ENCODE results near the gene FBXO44.

The FBXO44 gene

DNA sequence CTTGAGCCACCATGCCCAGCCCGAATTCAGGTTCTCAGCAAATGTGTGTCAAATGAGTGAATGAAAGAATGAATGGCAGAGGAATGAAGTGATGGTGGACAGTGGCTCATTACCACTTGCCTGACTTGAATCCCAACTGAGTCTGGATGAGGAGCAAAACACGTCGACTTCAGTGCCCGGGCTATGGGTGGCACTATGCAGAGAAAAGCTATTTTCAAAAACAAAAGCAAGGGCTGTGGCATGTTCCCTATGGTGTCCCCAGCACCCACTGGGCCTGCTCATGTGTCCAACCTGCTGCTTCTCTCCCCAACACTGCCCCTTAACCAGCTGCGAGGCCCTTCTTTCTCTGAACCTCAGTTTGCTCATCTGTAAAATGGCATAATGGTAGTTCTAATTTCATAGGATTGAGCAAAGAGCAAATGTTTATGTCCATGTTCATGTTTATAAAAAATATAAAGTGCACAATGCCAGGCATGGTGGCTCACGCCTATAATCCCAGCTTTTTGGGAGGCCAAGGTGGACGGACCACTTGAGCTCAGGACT is 30.6 kb downstream of the FBXO44 start:
- H3K4me3 ChIP-seq (ENCODE audit: low read length): no peak overlapping the region
- peaks cover 8% of the 10 kb centered on the region for H3K4me1 ChIP-seq (ENCODE audit: control insufficient read depth, insufficient read depth, low read length)
- H3K9me3 ChIP-seq (ENCODE audit: control insufficient read depth, low read length): no peaks in the 10 kb centered on the region
- H3K36me3 ChIP-seq (ENCODE audit: control insufficient read depth, insufficient read depth, low read length): no peaks in the 10 kb centered on the region
- H3K9ac ChIP-seq (ENCODE audit: low read length): no peak overlapping the region
- H3K27me3 ChIP-seq (ENCODE audit: control insufficient read depth, insufficient read depth, low read length): peaks cover 30% of the 10 kb centered on the region

- Histone ChIP-seq H3K27me3 (ENCODE audit: control insufficient read depth, insufficient read depth, low read length) (peaks cover 43% of the 10 kb centered on the region), H3K4me1 (ENCODE audit: control insufficient read depth, insufficient read depth, low read length) (peaks cover 6% of the 10 kb centered on the region), H3K4me3 (ENCODE audit: low read length) (no peak overlapping the region), H3K36me3 (ENCODE audit: control insufficient read depth, insufficient read depth, low read length) (no peaks in the 10 kb centered on the region), H3K9me3 (ENCODE audit: control insufficient read depth, low read length) (no peaks in the 10 kb centered on the region), H3K9ac (ENCODE audit: low read length) (no peak overlapping the region)
These were observed 33.8 kb downstream of the FBXO44 start for GRCh38 chr1:11688506-11688905.

GRCh38 chr1:11690397-11691301 is 36.0 kb downstream of the FBXO44 start:
- H3K9ac ChIP-seq (ENCODE audit: low read length): no peak overlapping the region
- H3K4me3 ChIP-seq (ENCODE audit: low read length): no peak overlapping the region

DNA sequence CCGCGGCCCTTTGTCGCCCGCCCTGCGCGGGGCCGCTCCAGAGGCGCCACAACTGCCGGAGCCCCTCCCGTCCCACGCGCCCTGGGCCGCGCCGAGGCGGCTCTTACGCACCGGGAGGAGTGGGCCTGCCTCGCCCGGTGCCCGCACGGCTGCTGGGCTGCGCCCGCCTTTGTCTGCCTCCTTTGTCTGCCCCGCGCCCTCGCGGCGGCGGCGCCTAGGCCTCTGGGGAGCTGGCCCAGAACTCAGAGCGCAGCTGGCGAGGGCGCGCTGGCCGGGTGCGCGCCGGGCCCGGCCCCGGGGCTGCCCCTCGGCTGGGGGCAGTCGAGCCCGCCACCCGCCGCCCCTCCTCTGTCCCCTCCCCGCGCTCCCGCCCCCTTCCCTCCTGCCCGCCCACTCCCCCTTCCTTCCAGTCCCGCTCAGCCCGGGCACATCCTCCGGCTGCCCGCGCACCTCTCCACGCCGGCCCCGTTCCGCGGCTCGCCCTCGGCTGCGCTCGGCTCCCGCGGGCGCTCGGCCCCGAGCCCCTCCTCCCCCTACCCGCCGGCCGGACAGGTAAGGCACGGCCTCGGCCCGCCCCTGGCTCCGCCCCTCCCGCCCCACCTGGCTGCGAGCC is 36.7 kb downstream of the FBXO44 start, which contains the start of gene DRAXIN:
DRAXIN (plus strand) TSS at position 409 of the 613 bp plus-strand sequence. CDS start 14,549 bp downstream, outside the sequence.
- Histone ChIP-seq H3K4me3 (ENCODE audit: low read length) (no peak within 1 kb of the TSS), H3K36me3 (ENCODE audit: control insufficient read depth, insufficient read depth, low read length) (no peaks in the 10 kb centered on the region), H3K9ac (ENCODE audit: low read length) (no peak within 1 kb of the TSS), H3K27me3 (ENCODE audit: control insufficient read depth, insufficient read depth, low read length) (peaks cover 60% of the 10 kb centered on the region), H3K4me1 (ENCODE audit: control insufficient read depth, insufficient read depth, low read length) (peaks cover 6% of the 10 kb centered on the region), H3K9me3 (ENCODE audit: control insufficient read depth, low read length) (no peaks in the 10 kb centered on the region)

More at GRCh38 chr1:11690397-11691301, 36.0 kb downstream of the FBXO44 start:
- no peaks in the 10 kb centered on the region for H3K36me3 ChIP-seq (ENCODE audit: control insufficient read depth, insufficient read depth, low read length)
- no peaks in the 10 kb centered on the region for H3K9me3 ChIP-seq (ENCODE audit: control insufficient read depth, low read length)
- peaks cover 58% of the 10 kb centered on the region for H3K27me3 ChIP-seq (ENCODE audit: control insufficient read depth, insufficient read depth, low read length)
- peaks cover 6% of the 10 kb centered on the region for H3K4me1 ChIP-seq (ENCODE audit: control insufficient read depth, insufficient read depth, low read length)

DNA sequence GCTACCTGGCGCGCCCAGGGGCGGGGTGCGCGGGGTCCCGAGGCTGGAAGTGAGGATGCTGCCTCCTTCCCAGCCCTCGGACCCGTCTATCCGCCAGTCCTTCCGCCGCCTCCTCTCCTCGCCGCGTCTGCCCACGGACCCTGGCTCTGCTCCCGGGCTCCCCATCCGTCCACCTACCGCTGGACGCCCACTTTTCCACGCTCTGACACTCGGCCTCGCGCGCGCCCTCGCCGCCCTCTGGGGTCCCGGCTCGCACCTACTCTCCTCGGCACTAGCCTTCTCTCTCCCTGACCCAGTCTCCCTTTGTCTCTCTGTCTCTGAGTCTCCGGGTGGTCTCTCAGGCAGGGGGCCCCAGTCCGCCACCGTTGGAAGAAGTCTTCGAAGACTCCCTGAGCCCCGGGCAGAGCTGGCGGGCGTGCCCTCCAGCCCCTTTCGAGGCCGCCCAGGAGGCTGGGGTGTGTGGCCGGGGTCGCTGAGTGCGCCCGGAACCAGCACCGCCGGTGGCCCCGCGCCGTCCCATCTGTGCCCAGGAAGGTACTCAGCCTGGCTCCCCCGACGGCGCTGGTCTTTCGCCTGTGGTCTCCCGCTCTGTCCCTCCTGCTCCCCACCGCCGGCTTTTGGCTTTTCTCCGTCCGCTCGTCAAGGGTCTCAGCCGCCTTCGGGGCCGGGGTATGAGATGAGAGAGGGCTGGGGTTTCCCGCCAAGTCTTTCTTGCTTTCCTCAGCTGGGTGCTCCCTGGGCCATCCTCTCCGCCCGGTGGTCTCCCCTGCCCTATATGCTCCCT is 37.4 kb downstream of the FBXO44 start:
- no peaks in the 10 kb centered on the region for H3K36me3 ChIP-seq (ENCODE audit: control insufficient read depth, insufficient read depth, low read length)
- H3K27me3 ChIP-seq (ENCODE audit: control insufficient read depth, insufficient read depth, low read length): peaks cover 60% of the 10 kb centered on the region
- H3K9me3 ChIP-seq (ENCODE audit: control insufficient read depth, low read length): no peaks in the 10 kb centered on the region
- no peak overlapping the region for H3K4me3 ChIP-seq (ENCODE audit: low read length)
- H3K9ac ChIP-seq (ENCODE audit: low read length): no peak overlapping the region
- H3K4me1 ChIP-seq (ENCODE audit: control insufficient read depth, insufficient read depth, low read length): peaks cover 6% of the 10 kb centered on the region

- no peaks in the 10 kb centered on the region for H3K9me3 ChIP-seq (ENCODE audit: control insufficient read depth, low read length)
- no peak overlapping the region for H3K4me3 ChIP-seq (ENCODE audit: low read length)
- H3K36me3 ChIP-seq (ENCODE audit: control insufficient read depth, insufficient read depth, low read length): no peaks in the 10 kb centered on the region
- no peak overlapping the region for H3K9ac ChIP-seq (ENCODE audit: low read length)
- H3K27me3 ChIP-seq (ENCODE audit: control insufficient read depth, insufficient read depth, low read length): peaks cover 60% of the 10 kb centered on the region
- peaks cover 6% of the 10 kb centered on the region for H3K4me1 ChIP-seq (ENCODE audit: control insufficient read depth, insufficient read depth, low read length)
These were observed 38.4 kb downstream of the FBXO44 start for GRCh38 chr1:11693024-11693590.

DNA sequence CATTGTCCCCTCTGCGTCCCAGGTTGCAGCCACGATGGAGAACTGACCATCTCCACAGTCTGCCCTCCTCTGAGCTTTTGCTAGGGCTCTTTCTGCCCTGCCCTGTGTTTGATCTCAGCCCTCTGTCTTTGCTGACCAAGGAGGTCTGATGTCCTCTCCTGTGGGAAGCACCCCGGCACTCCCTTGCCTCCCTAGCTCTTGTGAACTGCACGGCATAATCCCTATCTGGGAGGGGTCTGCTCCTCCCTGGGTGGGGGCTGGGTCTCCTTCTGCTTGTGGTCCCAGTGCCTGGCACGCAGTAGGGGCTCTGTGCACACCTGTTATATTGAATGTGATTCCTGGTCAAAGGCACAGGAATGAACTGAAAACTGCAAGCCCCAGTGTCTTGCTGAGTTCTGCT is 39.2 kb downstream of the FBXO44 start:
- no peaks in the 10 kb centered on the region for H3K9me3 ChIP-seq (ENCODE audit: control insufficient read depth, low read length)

GRCh38 chr1:11695861-11696260 is 41.2 kb downstream of the FBXO44 start:
- H3K27me3 ChIP-seq (ENCODE audit: control insufficient read depth, insufficient read depth, low read length): peaks cover 42% of the 10 kb centered on the region
- no peaks in the 10 kb centered on the region for H3K9me3 ChIP-seq (ENCODE audit: control insufficient read depth, low read length)
- no peak overlapping the region for H3K9ac ChIP-seq (ENCODE audit: low read length)
- H3K36me3 ChIP-seq (ENCODE audit: control insufficient read depth, insufficient read depth, low read length): no peaks in the 10 kb centered on the region
- peaks cover 1% of the 10 kb centered on the region for H3K4me1 ChIP-seq (ENCODE audit: control insufficient read depth, insufficient read depth, low read length)
- H3K4me3 ChIP-seq (ENCODE audit: low read length): no peak overlapping the region

More for the DNA sequence above, 39.2 kb downstream of the FBXO44 start:
- no peak overlapping the region for H3K4me3 ChIP-seq (ENCODE audit: low read length)
- H3K4me1 ChIP-seq (ENCODE audit: control insufficient read depth, insufficient read depth, low read length): peaks cover 6% of the 10 kb centered on the region
- H3K27me3 ChIP-seq (ENCODE audit: control insufficient read depth, insufficient read depth, low read length): peaks cover 57% of the 10 kb centered on the region
- no peak overlapping the region for H3K9ac ChIP-seq (ENCODE audit: low read length)
- H3K36me3 ChIP-seq (ENCODE audit: control insufficient read depth, insufficient read depth, low read length): no peaks in the 10 kb centered on the region

GRCh38 chr1:11697188-11697892 is 42.7 kb downstream of the FBXO44 start:
- no peaks in the 10 kb centered on the region for H3K4me1 ChIP-seq (ENCODE audit: control insufficient read depth, insufficient read depth, low read length)
- H3K9ac ChIP-seq (ENCODE audit: low read length): no peak overlapping the region
- no peaks in the 10 kb centered on the region for H3K9me3 ChIP-seq (ENCODE audit: control insufficient read depth, low read length)
- no peak overlapping the region for H3K4me3 ChIP-seq (ENCODE audit: low read length)
- H3K27me3 ChIP-seq (ENCODE audit: control insufficient read depth, insufficient read depth, low read length): peaks cover 44% of the 10 kb centered on the region
- no peaks in the 10 kb centered on the region for H3K36me3 ChIP-seq (ENCODE audit: control insufficient read depth, insufficient read depth, low read length)

GRCh38 chr1:11697893-11698210 is 43.2 kb downstream of the FBXO44 start:
- no peaks in the 10 kb centered on the region for H3K36me3 ChIP-seq (ENCODE audit: control insufficient read depth, insufficient read depth, low read length)
- H3K4me3 ChIP-seq (ENCODE audit: low read length): no peak overlapping the region
- H3K9me3 ChIP-seq (ENCODE audit: control insufficient read depth, low read length): no peaks in the 10 kb centered on the region
- peaks cover 39% of the 10 kb centered on the region for H3K27me3 ChIP-seq (ENCODE audit: control insufficient read depth, insufficient read depth, low read length)
- H3K4me1 ChIP-seq (ENCODE audit: control insufficient read depth, insufficient read depth, low read length): no peaks in the 10 kb centered on the region
- H3K9ac ChIP-seq (ENCODE audit: low read length): no peak overlapping the region

All from mucosa of stomach (tissue), 1 donor.